H9 (cell line): ENCODE measurements around the gene PTPRK. TPM values are rescaled to one million over a fixed set of nuclear protein-coding genes. Genes with fewer than 3 reads are reported as not detected.

Source experiments
- DNase-seq: peaks from one replicate; pipeline ENCODE4 v3.0.0-alpha.2; 2017
- H2AFZ ChIP-seq: one replicate; pipeline ENCODE4 v1.6.1; 2013; ENCODE audit warnings: mild to moderate bottlenecking, low read length, control low read depth, moderate library complexity
- H2AK5ac ChIP-seq: 2 replicates; pipeline ENCODE4 v1.6.1; 2013; ENCODE audit warnings: low read length, control low read depth, mixed read lengths; ENCODE audit not compliant: insufficient read length
- H2BK120ac ChIP-seq: one replicate; pipeline ENCODE4 v1.6.1; 2013; ENCODE audit warnings: low read depth, mild to moderate bottlenecking, low read length, control low read depth, inconsistent platforms; ENCODE audit not compliant: poor library complexity, severe bottlenecking
- H2BK12ac ChIP-seq: 2 replicates; pipeline ENCODE4 v1.6.1; 2013; ENCODE audit warnings: low read length, control low read depth, mixed read lengths, low read depth; ENCODE audit not compliant: insufficient read length
- H2BK15ac ChIP-seq: 2 replicates; pipeline ENCODE4 v1.6.1; 2013; ENCODE audit warnings: low read depth, low read length, control low read depth
- H2BK20ac ChIP-seq: one replicate; pipeline ENCODE4 v1.6.1; 2013; ENCODE audit warnings: low read depth, mild to moderate bottlenecking, low read length, control low read depth, inconsistent platforms; ENCODE audit not compliant: poor library complexity, severe bottlenecking
- H2BK5ac ChIP-seq: 2 replicates; pipeline ENCODE4 v1.6.1; 2013; ENCODE audit warnings: low read length, control low read depth, mixed read lengths; ENCODE audit not compliant: insufficient read length
- H3K14ac ChIP-seq: 2 replicates; pipeline ENCODE4 v1.6.1; 2013; ENCODE audit warnings: low read length, control low read depth; ENCODE audit not compliant: insufficient read depth
- H3K18ac ChIP-seq: 2 replicates; pipeline ENCODE4 v1.6.1; 2013; ENCODE audit warnings: low read depth, mild to moderate bottlenecking, mixed read lengths, low read length, control low read depth; ENCODE audit not compliant: insufficient read length
- H3K23ac ChIP-seq: 2 replicates; pipeline ENCODE4 v1.6.1; 2013; ENCODE audit warnings: low read length, control low read depth, mixed read lengths, low read depth; ENCODE audit not compliant: insufficient read length
- H3K23me2 ChIP-seq: 2 replicates; pipeline ENCODE4 v1.6.1; 2013; ENCODE audit warnings: low read depth, mild to moderate bottlenecking, mixed read lengths, low read length, control low read depth; ENCODE audit not compliant: insufficient read length, poor library complexity, severe bottlenecking
- H3K27ac ChIP-seq: 2 replicates; pipeline ENCODE4 v1.5.1; 2013; ENCODE audit warnings: low read length, control low read depth, mixed read lengths, low read depth; ENCODE audit not compliant: insufficient read length
- H3K27me3 ChIP-seq: 2 replicates; pipeline ENCODE4 v1.6.1; 2013; ENCODE audit warnings: low read length, control low read depth, inconsistent platforms; ENCODE audit not compliant: insufficient read depth
- H3K4ac ChIP-seq: 2 replicates; pipeline ENCODE4 v1.6.1; 2013; ENCODE audit warnings: low read depth, mild to moderate bottlenecking, control low read depth, inconsistent platforms, low read length, moderate library complexity
- H3K4me1 ChIP-seq: 2 replicates; pipeline ENCODE4 v1.6.1; 2013; ENCODE audit warnings: low read length, control low read depth, inconsistent platforms; ENCODE audit not compliant: insufficient read depth
- H3K4me2 ChIP-seq: 2 replicates; pipeline ENCODE4 v1.6.1; 2013; ENCODE audit warnings: low read length, control low read depth, mixed read lengths; ENCODE audit not compliant: insufficient read length, insufficient read depth
- H3K56ac ChIP-seq: 2 replicates; pipeline ENCODE4 v1.6.1; 2013; ENCODE audit warnings: low read depth, mild to moderate bottlenecking, mixed read lengths, low read length, control low read depth; ENCODE audit not compliant: insufficient read length
- H3K79me1 ChIP-seq: 2 replicates; pipeline ENCODE4 v1.6.1; 2013; ENCODE audit warnings: low read depth, mild to moderate bottlenecking, moderate library complexity, low read length, control low read depth, inconsistent platforms; ENCODE audit not compliant: insufficient read depth, poor library complexity, severe bottlenecking
- H3K79me2 ChIP-seq: 2 replicates; pipeline ENCODE4 v1.6.1; 2013; ENCODE audit warnings: low read length, control low read depth, inconsistent platforms; ENCODE audit not compliant: insufficient read depth
- H3K9ac ChIP-seq: 2 replicates; pipeline ENCODE4 v1.6.1; 2013; ENCODE audit warnings: low read length, control low read depth, mixed read lengths; ENCODE audit not compliant: insufficient read length; ENCODE audit errors: extremely low read depth
- H3K9me3 ChIP-seq: one replicate; pipeline ENCODE4 v1.6.1; 2013; ENCODE audit warnings: low read depth, low read length, inconsistent platforms; ENCODE audit not compliant: control insufficient read depth
- H3T11ph ChIP-seq: one replicate; pipeline ENCODE4 v1.6.1; 2013; ENCODE audit warnings: mild to moderate bottlenecking, low read length, control low read depth, inconsistent platforms
- H4K20me1 ChIP-seq: one replicate; pipeline ENCODE4 v1.6.1; 2013; ENCODE audit not compliant: control insufficient read depth, insufficient read length, insufficient read depth
- H4K5ac ChIP-seq: 2 replicates; pipeline ENCODE4 v1.6.1; 2013; ENCODE audit warnings: low read depth, mild to moderate bottlenecking, mixed read lengths, low read length, control low read depth; ENCODE audit not compliant: insufficient read length
- H4K8ac ChIP-seq: replicated peaks from 2 replicates; pipeline ENCODE4 v1.6.1; 2013; ENCODE audit warnings: low read length, control low read depth, mixed read lengths, low read depth; ENCODE audit not compliant: insufficient read length
- H4K91ac ChIP-seq: 2 replicates; pipeline ENCODE4 v1.6.1; 2013; ENCODE audit warnings: low read depth, mild to moderate bottlenecking, moderate library complexity, mixed read lengths, low read length, control low read depth; ENCODE audit not compliant: insufficient read length
- H3K27ac Mint-ChIP-seq, 3 experiments: 2 replicates in 2 of 3; 3 replicates in 1 of 3; pipeline ENCODE4 v1.8.0; 2020 to 2021; ENCODE audit warnings: mixed read lengths in 3 of 3, mild to moderate bottlenecking in 1 of 3, moderate library complexity in 1 of 3
- H3K27me3 Mint-ChIP-seq: 2 replicates; pipeline ENCODE4 v1.8.0; 2021; ENCODE audit warnings: low read depth, mild to moderate bottlenecking, moderate library complexity, mixed read lengths
- H3K36me3 Mint-ChIP-seq, 3 experiments: 2 replicates in 2 of 3; 3 replicates in 1 of 3; pipeline ENCODE4 v1.8.0; 2020 to 2021; ENCODE audit warnings: low read depth in 3 of 3, mixed read lengths in 3 of 3; ENCODE audit not compliant: insufficient read depth in 1 of 3
- H3K4me1 Mint-ChIP-seq, 2 experiments: 2 replicates each; pipeline ENCODE4 v1.8.0; 2020; ENCODE audit warnings: mixed read lengths in 2 of 2
- H3K4me3 Mint-ChIP-seq, 2 experiments: 2 replicates in 1 of 2; 3 replicates in 1 of 2; pipeline ENCODE4 v1.8.0; 2020 to 2021; ENCODE audit warnings: mild to moderate bottlenecking in 2 of 2, mixed read lengths in 2 of 2, moderate library complexity in 1 of 2
- H3K9me3 Mint-ChIP-seq, 2 experiments: 2 replicates in 1 of 2; 3 replicates in 1 of 2; pipeline ENCODE4 v1.8.0; 2020; ENCODE audit warnings: mild to moderate bottlenecking in 2 of 2, mixed read lengths in 2 of 2, moderate library complexity in 1 of 2
- total RNA-seq: library from RNA; stranded (reverse); gene quantifications from 2 replicates; pipeline ENCODE4 v1.2.1, GENCODE V29; 2021
- TF ChIP-seq, protein P1 (sequence below): fragments of 200-600 bp; sonication (generic); conservative IDR thresholded peaks from 3 replicates; pipeline ENCODE4 v1.8.0; 2021; ENCODE audit warnings: antibody characterized with exemption, mild to moderate bottlenecking

Gene PTPRK
- total RNA-seq, 1 experiment from 2014 or later, result 47.9 TPM

DNA sequence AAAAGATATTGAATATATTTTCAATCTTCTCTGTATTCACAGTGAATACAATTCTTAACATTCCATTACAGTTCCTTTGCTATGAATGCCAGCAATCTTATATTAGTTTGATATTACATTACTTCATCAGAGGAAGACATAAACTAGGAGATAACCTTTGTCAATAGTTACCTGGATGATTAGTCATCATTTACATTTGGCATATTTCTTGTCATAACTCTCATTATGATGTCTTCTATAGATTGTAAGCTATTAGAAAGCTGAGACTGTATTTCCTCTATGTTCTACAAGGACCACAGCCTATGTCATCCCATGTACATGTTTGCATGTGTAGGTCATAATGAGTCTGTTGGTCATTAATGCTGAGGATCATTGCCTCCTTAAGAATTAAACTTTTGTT, 7.8 kb upstream of the PTPRK start:
- TF ChIP-seq, protein P1, sequence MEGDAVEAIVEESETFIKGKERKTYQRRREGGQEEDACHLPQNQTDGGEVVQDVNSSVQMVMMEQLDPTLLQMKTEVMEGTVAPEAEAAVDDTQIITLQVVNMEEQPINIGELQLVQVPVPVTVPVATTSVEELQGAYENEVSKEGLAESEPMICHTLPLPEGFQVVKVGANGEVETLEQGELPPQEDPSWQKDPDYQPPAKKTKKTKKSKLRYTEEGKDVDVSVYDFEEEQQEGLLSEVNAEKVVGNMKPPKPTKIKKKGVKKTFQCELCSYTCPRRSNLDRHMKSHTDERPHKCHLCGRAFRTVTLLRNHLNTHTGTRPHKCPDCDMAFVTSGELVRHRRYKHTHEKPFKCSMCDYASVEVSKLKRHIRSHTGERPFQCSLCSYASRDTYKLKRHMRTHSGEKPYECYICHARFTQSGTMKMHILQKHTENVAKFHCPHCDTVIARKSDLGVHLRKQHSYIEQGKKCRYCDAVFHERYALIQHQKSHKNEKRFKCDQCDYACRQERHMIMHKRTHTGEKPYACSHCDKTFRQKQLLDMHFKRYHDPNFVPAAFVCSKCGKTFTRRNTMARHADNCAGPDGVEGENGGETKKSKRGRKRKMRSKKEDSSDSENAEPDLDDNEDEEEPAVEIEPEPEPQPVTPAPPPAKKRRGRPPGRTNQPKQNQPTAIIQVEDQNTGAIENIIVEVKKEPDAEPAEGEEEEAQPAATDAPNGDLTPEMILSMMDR, result no peak
- Histone ChIP-seq H3K18ac (no peak overlapping the region), H3K27ac (no peak overlapping the region), H2AFZ (no peak overlapping the region), H3K79me2 (no peaks in the 10 kb centered on the region), H3K23ac (no peak overlapping the region), H3K27me3 (no peaks in the 10 kb centered on the region), H4K91ac (no peak overlapping the region), H3K79me1 (no peaks in the 10 kb centered on the region), H2BK15ac (no peak overlapping the region), H3K14ac (no peak overlapping the region), H3K4me1 (no peaks in the 10 kb centered on the region), H2BK120ac (no peak overlapping the region), H3K23me2 (no peaks in the 10 kb centered on the region), H3K9ac (no peak overlapping the region), H3K9me3 (no peaks in the 10 kb centered on the region), H2BK12ac (no peak overlapping the region), H3K4me2 (no peak overlapping the region), H2BK5ac (no peak overlapping the region), H4K8ac (no peak overlapping the region), H2AK5ac (no peak overlapping the region), H3T11ph (no peak overlapping the region), H4K20me1 (no peaks in the 10 kb centered on the region), H3K56ac (no peak overlapping the region), H3K4ac (no peak overlapping the region), H2BK20ac (no peak overlapping the region), H4K5ac (no peak overlapping the region)
- Mint-ChIP-seq H3K9me3 (no peaks in the 10 kb centered on the region), H3K27ac (no peak overlapping the region), H3K36me3 (no peaks in the 10 kb centered on the region), H3K4me3 (no peak overlapping the region), H3K4me1 (peaks cover 0 to 11% of the 10 kb centered on the region in 2 experiments; a peak in 2 of 4 replicates), H3K27me3 (no peaks in the 10 kb centered on the region; the same call in 1 of the 2 replicates)
- no peak for DNase-seq
